GM19240 (cell line): ENCODE results near the gene PNCK.
"Not testable (repeated sequence)": the region's sequence is repeated elsewhere in the genome, so short reads cannot be mapped to it uniquely, and the experiment has no call there.

ENCODE experiments used
- DNase-seq: peaks from one replicate; pipeline ENCODE4 v3.0.0; 2011; ENCODE audit warnings: low spot score; ENCODE audit not compliant: insufficient read length

PNCK gene

DNA sequence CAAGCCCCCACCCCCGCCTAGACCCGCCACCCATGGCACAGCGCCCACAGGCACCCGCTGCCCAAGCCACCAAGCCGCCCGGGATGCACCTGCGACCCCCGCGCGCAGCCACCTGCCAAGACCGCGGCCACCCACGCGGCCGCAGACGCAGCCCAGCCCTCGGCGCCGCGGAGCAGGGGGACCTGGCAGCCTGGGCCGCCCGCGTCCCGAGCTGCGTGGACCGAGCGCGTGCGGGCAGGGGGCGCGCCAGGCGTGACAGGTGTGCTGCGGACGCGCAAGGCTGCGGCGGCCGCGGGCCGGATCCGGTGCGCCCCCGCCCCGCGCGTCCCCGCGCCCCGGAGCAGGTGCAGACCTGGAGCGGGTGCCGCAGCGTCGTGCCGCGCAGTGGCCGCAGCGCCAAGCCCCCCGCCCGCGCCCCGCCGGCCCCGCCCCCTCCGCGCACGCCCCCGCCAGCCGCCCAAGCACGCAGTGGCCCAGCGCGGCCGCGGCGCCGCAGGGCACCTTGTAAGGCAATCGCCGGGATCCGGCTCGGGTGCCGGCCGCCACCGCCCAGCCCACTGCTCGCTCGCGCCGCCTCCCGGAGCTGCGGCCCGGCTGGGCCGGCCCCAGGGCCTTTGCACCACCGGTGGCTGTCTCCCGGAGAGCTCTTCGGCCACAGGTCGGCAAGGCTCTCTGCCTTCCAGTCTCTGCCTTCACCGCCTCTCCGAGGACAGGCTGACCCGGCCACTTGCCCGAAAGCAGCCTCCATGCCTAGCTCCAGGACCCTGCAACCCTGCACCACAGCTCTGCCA lies at the start of gene PNCK:
Gene PNCK, minus strand, starts transcription at position 386 of the 791 bp plus-strand sequence. CDS start 737 bp downstream, outside the sequence.
- no peak for DNase-seq

DNA sequence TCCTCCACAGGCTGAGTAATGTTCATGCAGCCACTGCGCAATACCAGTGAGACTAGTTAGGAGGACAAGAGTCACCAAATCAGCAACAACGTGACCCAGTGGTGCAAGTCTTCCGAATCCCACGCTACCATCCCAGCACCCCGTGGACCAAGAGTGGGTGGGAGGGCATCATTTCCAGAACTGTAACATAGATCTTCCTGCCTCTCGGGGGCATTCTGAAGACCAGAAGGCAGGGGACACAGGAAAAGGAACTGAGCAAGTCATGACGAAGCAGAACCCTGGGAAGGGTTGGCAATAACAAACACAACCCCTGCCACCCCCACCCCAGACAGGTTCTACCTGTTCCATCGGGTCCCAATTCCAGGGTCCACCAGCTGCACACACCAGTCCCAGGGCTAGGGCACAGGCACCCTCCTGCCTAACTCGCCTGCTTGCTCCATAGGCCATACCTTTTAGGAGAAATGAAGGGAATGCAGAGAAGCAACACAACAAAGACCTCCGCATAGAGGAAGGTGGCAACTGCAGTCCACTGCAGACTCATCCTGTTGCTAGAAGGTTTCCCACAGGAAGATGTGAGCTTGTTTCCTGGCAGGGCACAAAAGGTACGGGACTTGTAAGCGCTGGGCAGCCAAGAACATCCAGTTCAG lies 49.2 kb upstream of the PNCK start:
- DNase-seq, result no peak

- no peak for DNase-seq
These were observed 46.1 kb upstream of the PNCK start for GRCh38 chrX:153719701-153720100.

DNA sequence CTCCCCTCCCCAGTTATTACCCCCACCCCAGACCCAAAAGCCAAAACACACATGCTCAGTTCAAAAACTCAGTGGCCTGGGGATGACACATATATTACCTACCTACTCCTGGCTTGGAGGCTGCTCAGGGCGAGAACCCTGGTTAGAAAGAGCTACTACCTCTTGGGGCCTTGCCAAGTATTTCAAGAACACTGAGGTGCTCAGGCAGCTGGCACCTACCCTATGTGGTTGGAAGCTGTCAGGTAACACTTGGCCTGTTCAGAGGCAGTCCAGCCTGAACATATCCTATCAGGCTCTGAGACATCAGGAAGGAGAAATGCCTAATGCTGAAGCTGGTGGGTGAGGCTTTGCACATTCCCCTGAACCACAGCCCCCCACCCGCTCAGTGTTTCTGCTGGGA lies 45.6 kb upstream of the PNCK start:
- DNase-seq, result no peak

DNA sequence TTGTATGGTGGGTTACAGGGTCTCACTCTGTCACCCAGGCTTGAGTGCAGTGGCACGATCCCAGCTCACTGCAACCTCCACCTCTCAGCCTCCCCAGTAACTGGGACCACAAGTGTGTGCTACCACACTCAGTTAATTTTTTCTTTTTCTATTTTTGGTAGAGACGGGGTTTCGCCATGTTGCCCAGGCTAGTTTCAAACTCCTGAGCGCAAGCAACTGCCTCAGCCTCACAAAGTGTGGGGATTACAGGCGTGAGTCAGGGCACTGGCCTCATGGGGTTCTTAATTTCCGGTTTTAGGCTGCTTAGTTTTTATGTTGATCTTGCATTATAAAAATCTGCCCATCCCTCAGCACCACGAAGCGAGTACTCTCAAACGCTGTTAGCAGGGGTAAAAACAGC lies 43.8 kb upstream of the PNCK start:
- DNase-seq, result no peak

- DNase-seq, result no peak
These were observed 40.6 kb upstream of the PNCK start for GRCh38 chrX:153714256-153714655.

GRCh38 chrX:153709726-153710674 lies 36.4 kb upstream of the PNCK start:
- DNase-seq, result no peak

- DNase-seq, result no peak
These were observed 34.8 kb upstream of the PNCK start for GRCh38 chrX:153708415-153708814.

- DNase-seq, result no peak
These were observed 33.8 kb upstream of the PNCK start for GRCh38 chrX:153707406-153707805.

DNA sequence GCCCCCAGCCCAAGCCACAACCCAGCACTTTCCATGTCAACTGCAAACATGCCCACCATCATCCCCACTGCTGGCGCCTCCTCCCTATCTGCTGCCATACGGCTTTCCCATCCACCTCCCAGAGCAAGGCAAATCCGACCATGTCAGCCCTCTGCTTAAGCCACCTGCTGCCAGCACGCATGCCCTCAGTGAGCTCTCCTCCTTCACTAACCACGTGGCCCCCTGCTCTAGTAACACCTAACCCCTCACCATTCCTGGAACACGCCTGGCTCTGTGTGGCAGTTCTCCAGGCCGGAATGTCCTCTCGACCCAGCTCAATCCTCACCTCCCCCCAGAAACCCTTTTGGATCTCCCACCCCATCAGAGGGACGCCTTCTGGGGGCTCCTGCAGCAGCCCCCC lies 33.2 kb upstream of the PNCK start:
- DNase-seq, result no peak

GRCh38 chrX:153705403-153706060 lies 31.9 kb upstream of the PNCK start:
- DNase-seq, result not testable (repeated sequence)

DNA sequence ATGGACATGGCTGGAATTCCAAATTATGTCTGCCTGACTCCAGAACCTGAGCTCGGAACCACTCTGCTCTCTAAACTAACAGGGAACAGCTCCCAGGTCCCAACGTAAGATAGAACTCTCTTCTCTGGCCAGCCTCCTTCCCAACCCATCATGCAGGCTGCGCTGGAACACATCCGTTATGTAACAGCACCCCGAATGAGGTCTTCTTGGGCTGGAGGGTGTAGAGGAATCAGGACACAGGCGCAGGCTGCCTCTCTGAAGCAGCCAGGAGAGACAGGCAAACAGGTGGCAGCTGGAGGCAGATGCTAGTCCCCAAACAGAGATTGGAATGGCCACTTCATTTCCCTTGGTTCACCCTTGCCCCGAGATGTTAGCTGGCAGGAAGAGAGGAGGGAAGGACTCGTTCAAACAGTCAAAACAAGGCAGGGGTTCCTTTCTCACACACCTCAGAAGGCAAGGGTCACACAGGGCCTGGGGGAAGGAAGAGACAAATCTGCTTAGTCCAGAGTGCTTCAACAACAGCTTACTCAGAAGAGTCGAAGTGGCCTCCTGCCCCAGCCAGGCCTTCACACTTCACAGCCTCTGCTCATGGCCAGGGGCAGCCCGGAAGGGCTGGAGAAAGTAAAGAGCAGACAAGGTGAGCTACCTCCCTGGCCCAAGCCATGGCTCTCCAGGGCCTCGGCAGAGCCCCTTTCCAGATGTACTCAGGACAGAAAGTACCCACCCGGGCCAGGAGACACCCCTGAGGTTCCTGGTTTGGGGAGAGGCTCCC lies 31.2 kb upstream of the PNCK start:
- not testable (repeated sequence) for DNase-seq

DNA sequence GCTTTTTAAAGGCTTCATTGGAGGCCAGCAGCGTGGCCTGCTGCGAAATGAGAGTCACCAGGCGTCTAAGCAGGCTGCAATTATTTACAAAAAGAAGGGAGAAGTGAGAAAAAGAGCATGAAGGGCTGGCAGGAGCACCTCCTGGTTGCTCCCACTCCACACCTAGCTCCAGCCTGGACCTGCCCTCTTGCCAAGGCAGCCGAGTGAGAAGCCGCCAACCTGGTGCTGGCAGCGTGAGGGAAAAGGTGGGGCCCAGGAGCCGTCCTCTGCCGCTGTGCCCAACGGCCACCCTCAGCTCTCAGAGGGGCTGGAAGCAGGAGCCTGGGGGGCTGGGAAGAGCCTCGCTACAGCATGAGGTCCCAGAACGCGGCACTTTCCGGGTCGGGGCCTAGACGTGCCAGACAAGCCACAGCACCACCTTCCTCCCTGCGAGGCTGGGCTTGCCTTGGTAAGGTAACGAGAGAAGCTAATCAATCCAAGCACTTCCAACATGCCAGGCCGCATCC lies 30.5 kb upstream of the PNCK start:
- DNase-seq, result no peak

DNA sequence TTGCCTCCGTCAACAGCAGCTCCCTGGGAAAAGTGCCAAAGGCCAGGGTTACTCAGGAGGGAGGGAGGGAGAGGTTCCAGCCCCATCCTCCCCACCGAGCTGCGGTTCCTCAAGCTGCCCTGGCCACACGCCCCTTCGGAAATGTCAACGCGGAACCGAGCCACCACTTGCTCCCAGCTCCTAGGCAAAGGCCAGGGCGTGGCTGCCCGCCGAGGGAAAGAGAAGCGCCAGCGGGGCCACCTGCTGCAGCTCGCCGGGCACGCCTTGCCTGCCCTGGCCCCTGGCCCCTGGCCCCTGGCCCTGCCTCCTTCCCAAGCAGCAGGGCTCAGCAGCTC lies 29.4 kb upstream of the PNCK start:
- no peak for DNase-seq

DNA sequence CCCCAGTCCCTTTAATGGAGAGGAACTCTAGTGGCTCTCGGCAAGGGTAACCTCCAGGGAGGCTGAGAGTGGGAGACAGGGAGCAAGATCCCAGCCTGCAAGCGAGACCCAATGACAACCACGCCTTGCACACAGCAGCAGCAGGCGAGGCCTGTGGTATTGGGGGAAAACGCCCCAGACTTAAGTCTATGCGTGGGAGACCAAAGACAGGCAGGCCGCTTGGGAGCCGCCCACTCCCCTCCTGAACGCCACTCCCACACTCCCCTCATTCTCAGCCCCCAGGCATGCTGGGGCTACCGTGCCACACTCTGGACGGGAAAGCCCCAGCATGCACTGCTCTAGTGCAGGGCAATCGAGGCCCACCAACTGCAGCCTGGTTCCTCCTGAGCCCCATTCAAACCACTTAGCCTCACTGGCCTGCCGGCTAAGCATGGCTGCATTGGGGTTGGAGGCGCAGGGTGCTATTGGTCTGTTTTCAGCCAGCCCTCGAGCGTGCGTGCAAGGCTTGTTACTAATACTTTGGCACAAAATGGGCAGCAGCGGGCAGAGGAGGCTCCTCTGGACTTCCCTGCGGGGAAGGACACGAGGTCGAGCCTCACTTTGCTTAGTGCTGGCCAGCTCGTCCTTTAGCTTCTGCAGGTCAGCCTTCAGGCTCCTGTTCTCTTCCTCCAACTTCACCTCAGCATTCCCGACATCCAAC lies 28.9 kb upstream of the PNCK start:
- no peak for DNase-seq

DNA sequence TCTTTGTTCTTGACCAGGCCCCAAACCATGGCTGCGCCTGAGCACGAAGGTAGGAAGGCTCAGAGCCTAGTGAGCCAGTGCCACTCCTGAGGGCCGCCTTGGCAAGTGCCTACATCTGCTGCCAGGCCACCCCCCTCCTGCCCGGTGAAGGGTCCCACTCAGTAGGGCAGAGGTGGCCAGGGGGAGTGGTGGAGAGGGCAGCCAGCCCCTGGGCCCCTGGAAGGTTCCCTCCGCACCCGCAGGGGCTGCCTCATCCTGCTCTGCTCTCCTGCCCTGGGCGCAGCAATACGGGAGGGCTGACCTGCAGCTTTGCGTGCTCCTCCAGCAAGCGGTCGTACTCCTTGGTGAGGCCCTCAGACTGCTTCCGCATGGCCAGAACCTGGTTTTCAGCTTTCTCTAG lies 28.1 kb upstream of the PNCK start:
- DNase-seq, result no peak

DNA sequence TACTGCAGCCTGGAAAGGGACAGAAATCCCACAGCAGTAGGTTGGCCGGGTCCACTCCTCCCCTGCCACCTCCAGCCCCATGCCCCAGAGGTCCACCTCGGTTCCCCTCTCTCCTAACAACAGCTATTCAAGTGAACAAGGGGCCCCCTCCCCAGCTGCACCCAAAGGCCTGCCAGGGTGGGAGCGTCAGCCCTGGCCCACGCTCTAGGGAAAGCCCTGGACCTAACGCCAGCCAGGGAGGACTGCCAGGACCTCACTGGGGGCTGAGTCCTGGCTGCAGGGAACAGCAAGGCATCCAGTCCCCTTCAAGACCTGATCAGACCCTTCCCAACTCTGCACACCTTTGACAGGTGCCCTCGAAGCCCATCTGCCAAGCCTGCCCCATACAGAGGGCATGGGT lies 27.4 kb upstream of the PNCK start:
- DNase-seq, result no peak

GRCh38 chrX:153700376-153700945 lies 26.8 kb upstream of the PNCK start:
- DNase-seq, result no peak

- DNase-seq, result not testable (repeated sequence)
These were observed 26.3 kb upstream of the PNCK start for GRCh38 chrX:153699784-153700371.
